A673 (cell line): ENCODE results near the gene HSPA1A. TPM values are rescaled to one million over a fixed set of nuclear protein-coding genes. Genes with fewer than 3 reads are reported as not detected.

Source experiments
- BruUV-seq: library from RNA; stranded (reverse); fragments of 400-500 nt; replicated peaks from 2 replicates; lab custom pipeline; 2021; lab: Mats Ljungman, UMichigan
- CTCF ChIA-PET: fragments of 300-600 bp; sonication (Branson Sonifier 250); formaldehyde crosslinking; loops from one replicate; lab custom pipeline; 2022; ENCODE audit warnings: antibody characterized with exemption; lab: Charles Lee
- POLR2A ChIA-PET: fragments of 300-600 bp; sonication (Branson Sonifier 250); formaldehyde crosslinking; loops from one replicate; lab custom pipeline; 2022; ENCODE audit warnings: antibody characterized with exemption; ENCODE audit not compliant: low non-redundant PET; lab: Charles Lee
- DNase-seq: peaks from one replicate; pipeline ENCODE4 v3.0.0-alpha.2; 2015; ENCODE audit warnings: low spot score
- H3K27ac ChIP-seq: fragments of 200-600 bp; sonication (generic); 2 replicates; pipeline ENCODE4 v1.5.1; 2016; ENCODE audit warnings: mixed run types, low read depth, mild to moderate bottlenecking, mixed read lengths, antibody characterized with exemption, low read length; ENCODE audit not compliant: poor library complexity, severe bottlenecking
- H3K27me3 ChIP-seq: fragments of 200-600 bp; sonication (generic); replicated peaks from 2 replicates; pipeline ENCODE4 v1.6.1; 2017; ENCODE audit warnings: mixed run types, low read depth, mild to moderate bottlenecking, mixed read lengths, antibody characterized with exemption, low read length; ENCODE audit not compliant: insufficient read depth, poor library complexity
- H3K36me3 ChIP-seq: fragments of 200-600 bp; sonication (generic); 2 replicates; pipeline ENCODE4 v1.6.1; 2016; ENCODE audit warnings: mixed run types, mild to moderate bottlenecking, mixed read lengths, antibody characterized with exemption, low read length; ENCODE audit not compliant: insufficient read depth, poor library complexity, severe bottlenecking
- H3K4me1 ChIP-seq: fragments of 200-600 bp; sonication (generic); 2 replicates; pipeline ENCODE4 v1.6.1; 2017; ENCODE audit warnings: mixed run types, mild to moderate bottlenecking, mixed read lengths, antibody characterized with exemption, low read length; ENCODE audit not compliant: insufficient read depth, poor library complexity, severe bottlenecking
- H3K4me3 ChIP-seq: fragments of 200-600 bp; sonication (generic); 2 replicates; pipeline ENCODE4 v1.5.1; 2016; ENCODE audit warnings: low read depth, mixed run types, mild to moderate bottlenecking, mixed read lengths, low read length; ENCODE audit not compliant: poor library complexity, severe bottlenecking
- H3K9me3 ChIP-seq: fragments of 200-600 bp; sonication (generic); 2 replicates; pipeline ENCODE4 v1.6.1; 2016; ENCODE audit warnings: mixed run types, low read depth, mild to moderate bottlenecking, mixed read lengths, antibody characterized with exemption, low read length; ENCODE audit not compliant: poor library complexity, severe bottlenecking
- CTCF ChIP-seq: fragments of 300-800, 200-600 bp; sonication (generic); conservative IDR thresholded peaks from 2 replicates; pipeline ENCODE4 v1.5.1; 2017; ENCODE audit warnings: low read depth, mild to moderate bottlenecking, antibody characterized with exemption, low read length, moderate library complexity, mixed read lengths
- EZH2 ChIP-seq: fragments of 200-600 bp; sonication (generic); IDR thresholded peaks from 2 replicates; pipeline ENCODE4 v1.6.1; 2017; ENCODE audit warnings: borderline replicate concordance, low read depth, mild to moderate bottlenecking, mixed read lengths, antibody characterized with exemption, low read length; ENCODE audit not compliant: poor library complexity, severe bottlenecking
- intact Hi-C: fragments of 100-400 bp; cut with micrococcal nuclease; formaldehyde crosslinking; loops from one replicate; pipeline ENCODE4 v1.10.0; 2022; ENCODE audit not compliant: unreplicated experiment
- total RNA-seq: library from RNA; stranded (reverse); gene quantifications from 2 replicates; pipeline ENCODE4 v1.2.3, GENCODE V29; 2021

Gene HSPA1A
- total RNA-seq, 1 experiment from 2014 or later = 129 TPM

DNA sequence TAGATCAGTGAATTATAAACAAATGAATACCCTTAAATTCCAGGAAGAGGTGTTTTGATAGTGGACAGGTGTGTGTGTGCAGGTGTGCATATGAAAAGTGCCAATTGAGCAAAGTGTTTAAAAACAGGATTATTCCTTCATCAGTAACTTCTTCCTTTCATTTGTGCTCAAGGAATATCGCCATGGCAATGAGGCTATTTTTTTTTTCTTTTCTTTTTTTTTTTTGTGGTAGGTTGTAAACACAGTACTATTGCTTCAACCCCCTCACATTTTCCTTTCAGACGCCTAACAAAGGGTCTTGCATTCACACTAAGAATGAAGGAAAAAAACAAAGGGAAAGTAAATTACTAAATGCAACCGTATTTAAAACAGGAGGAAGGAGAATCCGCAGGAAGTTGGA, 10.2 kb downstream of the HSPA1A start:
- no peaks in the 10 kb centered on the region for H3K4me1 ChIP-seq
- POLR2A ChIA-PET = no interaction called here
- BruUV-seq = no TSS peak

DNA sequence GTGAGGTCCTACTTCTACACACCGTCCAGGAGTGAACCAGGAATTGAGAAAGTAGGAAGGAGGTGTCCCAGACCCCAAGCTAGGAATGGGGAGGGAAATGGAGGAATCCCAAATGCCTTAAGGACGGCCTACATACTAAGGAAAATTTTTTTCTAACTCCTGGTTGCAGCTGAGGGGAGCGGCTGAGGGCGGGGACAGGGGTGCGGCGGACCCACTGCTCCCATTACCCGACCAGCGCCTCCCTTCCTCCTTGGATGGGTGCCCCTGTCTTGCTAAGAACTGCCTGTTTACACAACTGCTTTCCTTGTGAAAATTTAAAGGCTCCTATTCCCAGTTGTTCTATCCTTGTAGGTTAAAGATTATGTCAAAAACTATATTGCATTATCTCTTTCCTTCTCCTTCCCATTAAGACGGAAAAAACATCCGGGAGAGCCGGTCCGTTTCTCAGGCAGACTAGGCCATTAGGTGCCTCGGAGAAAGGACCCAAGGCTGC, 11.5 kb downstream of the HSPA1A start:
- intact Hi-C loops = loop anchor here (2.0 kb wide), 1 partner anchor 98 kb away; the partner anchor contains the start of gene DDAH2
- Histone ChIP-seq H3K27ac (peak overlapping the region; percentile 83), H3K4me3 (peak overlapping the region; percentile 67), H3K36me3 (no peaks in the 10 kb centered on the region), H3K9me3 (no peaks in the 10 kb centered on the region), H3K27me3 (no peaks in the 10 kb centered on the region), H3K4me1 (peaks cover 7% of the 10 kb centered on the region)
- peak; percentile 87 for DNase-seq
- TF ChIP-seq EZH2 = no peak
- TF ChIP-seq CTCF = no peak
- ChIA-PET POLR2A (interaction anchor here (0.5 to 1.2 kb wide), 16 partner anchors 20 to 1145 kb away, joined by 3 to 9 read pairs (median 4); partner anchors contain the start of genes BAG6, CLIC1, LSM2 and MSH5), CTCF (interaction anchor here (0.5 to 0.6 kb wide), 2 partner anchors 20 to 91 kb away, joined by 6 to 7 read pairs; partner anchors contain the start of gene LSM2)
- BruUV-seq = TSS peak; percentile 93

More for the DNA sequence above, 10.2 kb downstream of the HSPA1A start:
- TF ChIP-seq CTCF (no peak), EZH2 (no peak)
- Histone ChIP-seq H3K4me3 (no peak overlapping the region), H3K9me3 (no peaks in the 10 kb centered on the region), H3K27ac (peak overlapping the region; percentile 20), H3K27me3 (no peaks in the 10 kb centered on the region), H3K36me3 (no peaks in the 10 kb centered on the region)
- CTCF ChIA-PET = no interaction called here
- intact Hi-C loops = no loop called here
- DNase-seq = no peak

DNA sequence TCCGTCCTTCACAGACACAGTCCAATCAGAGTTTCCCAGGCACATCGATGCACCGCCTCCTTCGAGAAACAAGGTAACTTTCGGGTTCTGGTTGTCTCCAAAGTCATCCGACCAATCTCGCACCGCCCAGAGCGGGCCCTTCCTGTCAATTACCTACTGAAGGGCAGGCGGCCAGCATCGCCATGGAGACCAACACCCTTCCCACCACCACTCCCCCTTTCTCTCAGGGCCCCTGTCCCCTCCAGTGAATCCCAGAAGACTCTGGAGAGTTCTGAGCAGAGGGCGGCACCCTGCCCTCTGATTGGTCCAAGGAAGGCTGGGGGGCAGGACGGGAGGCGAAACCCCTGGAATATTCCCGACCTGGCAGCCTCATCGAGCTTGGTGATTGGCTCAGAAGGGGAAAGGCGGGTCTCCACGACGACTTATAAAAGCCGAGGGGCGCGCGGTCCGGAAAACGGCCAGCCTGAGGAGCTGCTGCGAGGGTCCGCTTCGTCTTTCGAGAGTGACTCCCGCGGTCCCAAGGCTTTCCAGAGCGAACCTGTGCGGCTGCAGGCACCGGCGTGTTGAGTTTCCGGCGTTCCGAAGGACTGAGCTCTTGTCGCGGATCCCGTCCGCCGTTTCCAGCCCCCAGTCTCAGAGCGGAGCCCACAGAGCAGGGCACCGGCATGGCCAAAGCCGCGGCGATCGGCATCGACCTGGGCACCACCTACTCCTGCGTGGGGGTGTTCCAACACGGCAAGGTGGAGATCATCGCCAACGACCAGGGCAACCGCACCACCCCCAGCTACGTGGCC, 12.1 kb downstream of the HSPA1A start, which contains the start of gene HSPA1B:
TSS of gene HSPA1B (plus strand) at position 453 of the 794 bp plus-strand sequence. CDS start at position 666, 213 bp downstream.
- H3K9me3 ChIP-seq = no peaks in the 10 kb centered on the region
- intact Hi-C loops = loop anchor here (2.0 kb wide), 1 partner anchor 99 kb away; the partner anchor contains the start of gene DDAH2
- no TSS peak for BruUV-seq
- peak within 1 kb of the TSS; percentile 83 for H3K27ac ChIP-seq
- no peaks in the 10 kb centered on the region for H3K36me3 ChIP-seq
- H3K27me3 ChIP-seq = no peaks in the 10 kb centered on the region
- TF ChIP-seq CTCF = no peak
- TF ChIP-seq EZH2 = no peak
- ChIA-PET CTCF (interaction anchor here (0.5 to 1.0 kb wide), 3 partner anchors 36 to 116 kb away, joined by 3 to 6 read pairs (median 4); no protein-coding TSS in a partner anchor), POLR2A (interaction anchor here (0.5 to 1.2 kb wide), 15 partner anchors 12 to 1145 kb away, joined by 3 to 9 read pairs (median 4); partner anchors contain the start of genes BAG6, CLIC1, HSPA1A and HSPA1L)
- peak within 1 kb of the TSS; percentile 67 for H3K4me3 ChIP-seq
- peaks cover 8% of the 10 kb centered on the region for H3K4me1 ChIP-seq
- DNase-seq = peak; percentile 100
